GM18505 (cell line): ENCODE measurements around the gene MGST2.

Experiments
- ATAC-seq: cut with Tn5 transposase; IDR thresholded peaks from one replicate; pipeline ENCODE4 v1.9.1; 2021; ENCODE audit not compliant: unreplicated experiment
- POLR2A ChIP-seq: IDR thresholded peaks from 4 replicates; pipeline ENCODE4 v1.6.1; 2011; ENCODE audit warnings: borderline replicate concordance; ENCODE audit not compliant: insufficient read depth, insufficient read length; ENCODE audit errors: extremely low read depth

MGST2 gene

GRCh38 chr4:139718358-139718757 is 52.7 kb downstream of the MGST2 start:
- no peak for ATAC-seq
- TF ChIP-seq POLR2A = no peak

GRCh38 chr4:139718833-139719232 is 53.2 kb downstream of the MGST2 start:
- ATAC-seq = no peak
- no peak for TF ChIP-seq POLR2A

- TF ChIP-seq POLR2A = no peak
- ATAC-seq = no peak
Measured at GRCh38 chr4:139719381-139720101, 53.9 kb downstream of the MGST2 start.

GRCh38 chr4:139720806-139721205 is 55.2 kb downstream of the MGST2 start:
- no peak for ATAC-seq

GRCh38 chr4:139721789-139722188 is 56.2 kb downstream of the MGST2 start:
- no peak for ATAC-seq
- no peak for TF ChIP-seq POLR2A

More at GRCh38 chr4:139720806-139721205, 55.2 kb downstream of the MGST2 start:
- TF ChIP-seq POLR2A = no peak

GRCh38 chr4:139725236-139725635 is 59.6 kb downstream of the MGST2 start:
- ATAC-seq = no peak
- no peak for TF ChIP-seq POLR2A

GRCh38 chr4:139726615-139727014 is 61.0 kb downstream of the MGST2 start:
- no peak for TF ChIP-seq POLR2A

GRCh38 chr4:139728146-139728545 is 62.5 kb downstream of the MGST2 start:
- no peak for TF ChIP-seq POLR2A
- no peak for ATAC-seq

More at GRCh38 chr4:139726615-139727014, 61.0 kb downstream of the MGST2 start:
- no peak for ATAC-seq

- TF ChIP-seq POLR2A = no peak
- ATAC-seq = no peak
Measured at GRCh38 chr4:139728840-139729239, 63.2 kb downstream of the MGST2 start.

- no peak for TF ChIP-seq POLR2A
- no peak for ATAC-seq
Measured at GRCh38 chr4:139732991-139733570, 67.5 kb downstream of the MGST2 start.

- ATAC-seq = no peak
- no peak for TF ChIP-seq POLR2A
Measured at GRCh38 chr4:139734201-139734874, 68.7 kb downstream of the MGST2 start.

GRCh38 chr4:139734875-139735380 is 69.3 kb downstream of the MGST2 start:
- peak; percentile 81 for ATAC-seq
- no peak for TF ChIP-seq POLR2A

- no peak for TF ChIP-seq POLR2A
Measured at GRCh38 chr4:139735381-139736273, 70.0 kb downstream of the MGST2 start.

More at GRCh38 chr4:139735381-139736273, 70.0 kb downstream of the MGST2 start:
- ATAC-seq = no peak
